Esophagus squamous epithelium (tissue), 5 donors: Measurements from ENCODE around the gene TMCC1. TPM values are rescaled to one million over a fixed set of nuclear protein-coding genes. Genes with fewer than 3 reads are reported as not detected.

ENCODE experiments used
- DNase-seq: peaks from one replicate; lab custom pipeline; 2025; lab: John Stamatoyannopoulos, UW
- H3K27ac ChIP-seq, 4 donors: fragments of 200-600 bp; sonication (generic); one replicate each; pipeline ENCODE4 v1.5.1; 2016 to 2019; ENCODE audit warnings: mild to moderate bottlenecking in 1 of 4
- H3K27me3 ChIP-seq, 4 donors: fragments of 200-600 bp; sonication (generic); 1 replicate in 3 of 4; 2 replicates in 1 of 4; pipeline versions ENCODE4 v1.5.1 to v1.6.0; 2017 to 2021; ENCODE audit warnings: antibody characterized with exemption in 1 of 4
- H3K36me3 ChIP-seq, 3 donors: fragments of 200-600 bp; sonication (generic); one replicate each; pipeline ENCODE4 v1.5.1; 2016 to 2019
- H3K4me1 ChIP-seq, 3 donors: fragments of 200-600 bp; sonication (generic); one replicate each; pipeline ENCODE4 v1.5.1; 2017 to 2019
- H3K4me3 ChIP-seq, 4 donors: fragments of 200-600 bp; sonication (generic); 1 replicate in 3 of 4; 2 replicates in 1 of 4; pipeline ENCODE4 v1.5.1; 2016 to 2019; ENCODE audit warnings: mild to moderate bottlenecking in 2 of 4, moderate library complexity in 1 of 4
- H3K9me3 ChIP-seq, 3 donors: fragments of 200-600 bp; sonication (generic); one replicate each; pipeline ENCODE4 v1.5.1; 2016 to 2019
- POLR2A ChIP-seq, 4 donors: fragments of 450-650 bp; IDR thresholded peaks; one replicate each; pipeline ENCODE4 v1.6.1; 2017; ENCODE audit warnings: antibody characterized with exemption in 4 of 4, mild to moderate bottlenecking in 4 of 4, moderate library complexity in 3 of 4
- WGBS, 2 donors: methylation state at CpG; one replicate each; pipeline ENCODE4 v1.1.5; 2018; 5-methylcytosine and 5-hydroxymethylcytosine counted together
- intact Hi-C: fragments of 100-400 bp; cut with DNase I; formaldehyde crosslinking; loops from one replicate; pipeline ENCODE4 v1.15.0; 2022
- total RNA-seq, 4 donors: library from RNA; depleted of rRNA; stranded (reverse); fragments of >200 nt; gene quantifications; one replicate each; pipeline ENCODE4 v1.1.0, GENCODE V29; 2016
- TF ChIP-seq, protein P1 (sequence below), 6 experiments: fragments of 450-650 bp in 4 of 6; fragments of 200-600 bp in 2 of 6; sonication (generic) in 2 of 6; IDR thresholded peaks; one replicate each; pipeline ENCODE4 v1.5.1; 2016 to 2019; ENCODE audit warnings: antibody characterized with exemption in 6 of 6, mild to moderate bottlenecking in 4 of 6, moderate library complexity in 4 of 6
- donor health status: DM: yes; HTN: yes; CAD: no.

TMCC1 gene
- total RNA-seq, 4 donors from 2014 or later, result 13.1 to 23.5 (median 18.4) TPM

DNA sequence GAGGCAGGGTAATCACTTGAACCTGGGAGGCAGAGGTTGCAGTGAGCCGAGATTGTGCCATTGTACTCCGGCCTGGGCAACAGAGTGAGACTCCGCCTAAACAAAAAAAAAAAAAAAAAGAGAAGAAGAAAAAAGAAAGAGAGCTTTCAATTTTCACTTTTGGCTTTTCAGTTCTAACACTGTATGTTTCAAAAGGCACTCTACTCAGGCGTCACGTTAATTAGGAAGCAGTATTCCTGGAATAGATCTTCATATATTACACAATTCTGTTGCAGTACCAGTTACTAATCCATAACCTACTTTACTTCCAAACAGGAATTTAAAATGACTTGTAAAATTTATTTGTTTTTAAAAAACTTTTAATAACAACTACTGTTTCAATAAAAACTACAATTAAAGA, 155.3 kb downstream of the TMCC1 start:
- Histone ChIP-seq H3K9me3 (no peaks in the 10 kb centered on the region), H3K4me3 (no peak overlapping the region), H3K36me3 (peaks cover 0 to 6% (median 0%) of the 10 kb centered on the region in 3 donors), H3K27me3 (no peaks in the 10 kb centered on the region), H3K27ac (no peak overlapping the region), H3K4me1 (no peaks in the 10 kb centered on the region)
- intact Hi-C loops, result no loop called here
- no peak for DNase-seq
- no peak for TF ChIP-seq POLR2A (IDR thresholded peaks at IDR 0.05)
- TF ChIP-seq, protein P1, sequence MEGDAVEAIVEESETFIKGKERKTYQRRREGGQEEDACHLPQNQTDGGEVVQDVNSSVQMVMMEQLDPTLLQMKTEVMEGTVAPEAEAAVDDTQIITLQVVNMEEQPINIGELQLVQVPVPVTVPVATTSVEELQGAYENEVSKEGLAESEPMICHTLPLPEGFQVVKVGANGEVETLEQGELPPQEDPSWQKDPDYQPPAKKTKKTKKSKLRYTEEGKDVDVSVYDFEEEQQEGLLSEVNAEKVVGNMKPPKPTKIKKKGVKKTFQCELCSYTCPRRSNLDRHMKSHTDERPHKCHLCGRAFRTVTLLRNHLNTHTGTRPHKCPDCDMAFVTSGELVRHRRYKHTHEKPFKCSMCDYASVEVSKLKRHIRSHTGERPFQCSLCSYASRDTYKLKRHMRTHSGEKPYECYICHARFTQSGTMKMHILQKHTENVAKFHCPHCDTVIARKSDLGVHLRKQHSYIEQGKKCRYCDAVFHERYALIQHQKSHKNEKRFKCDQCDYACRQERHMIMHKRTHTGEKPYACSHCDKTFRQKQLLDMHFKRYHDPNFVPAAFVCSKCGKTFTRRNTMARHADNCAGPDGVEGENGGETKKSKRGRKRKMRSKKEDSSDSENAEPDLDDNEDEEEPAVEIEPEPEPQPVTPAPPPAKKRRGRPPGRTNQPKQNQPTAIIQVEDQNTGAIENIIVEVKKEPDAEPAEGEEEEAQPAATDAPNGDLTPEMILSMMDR (IDR thresholded peaks at IDR 0.05), result no peak
- WGBS, 2 donors, result 35 to 68% methylated on average over 5 of the region's 5 CpGs

DNA sequence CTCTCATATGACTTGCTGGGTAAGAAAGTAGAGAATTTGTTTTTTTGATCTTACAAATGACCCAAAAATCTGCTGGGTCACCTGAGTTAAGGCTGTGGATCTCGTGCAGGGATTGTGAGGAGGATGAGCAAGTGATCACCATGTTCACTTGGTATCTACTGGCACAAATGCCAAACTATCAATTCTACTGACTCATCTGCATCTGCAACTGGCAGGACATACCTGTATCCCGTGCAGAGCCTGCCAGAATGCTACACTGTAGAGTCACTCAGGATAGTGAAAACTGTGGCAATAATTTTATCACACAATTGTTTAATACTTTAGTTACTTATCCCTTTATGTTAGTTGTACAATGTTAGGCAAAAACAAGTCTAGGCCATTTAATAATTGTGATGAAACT, 157.4 kb downstream of the TMCC1 start:
- 45 to 60% methylated on average over 2 of the region's 2 CpGs for WGBS, 2 donors
- Histone ChIP-seq H3K4me3 (no peak overlapping the region), H3K9me3 (no peaks in the 10 kb centered on the region), H3K27ac (no peak overlapping the region), H3K27me3 (no peaks in the 10 kb centered on the region), H3K36me3 (peaks cover 0 to 6% (median 0%) of the 10 kb centered on the region in 3 donors), H3K4me1 (peaks cover 0 to 10% (median 0%) of the 10 kb centered on the region in 3 donors)
- intact Hi-C loops, result no loop called here
- DNase-seq, result no peak
- no peak for TF ChIP-seq POLR2A (IDR thresholded peaks at IDR 0.05)

DNA sequence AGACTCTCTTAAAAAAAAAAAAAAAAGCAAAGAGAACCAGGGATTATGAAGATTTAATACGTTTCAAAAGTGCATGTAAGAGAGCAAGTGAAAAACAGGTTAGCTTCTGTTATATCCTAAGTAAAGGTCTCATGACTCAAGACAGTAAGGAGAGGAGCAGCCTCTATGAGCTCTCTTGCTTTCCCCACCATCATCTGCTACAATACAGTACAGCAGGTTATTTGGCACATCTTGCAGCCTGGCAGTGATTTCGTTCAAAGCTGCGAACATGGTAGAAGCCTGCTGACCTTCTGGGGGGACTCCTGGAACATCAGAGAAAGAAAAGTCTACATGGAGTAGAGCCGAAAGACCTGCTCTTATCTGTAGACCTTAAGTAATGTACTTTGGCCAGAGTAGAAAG, 157.9 kb downstream of the TMCC1 start:
- TF ChIP-seq, protein P1 (IDR thresholded peaks at IDR 0.05), result no peak
- no peak for TF ChIP-seq POLR2A (IDR thresholded peaks at IDR 0.05)
- H3K27me3 ChIP-seq, result no peaks in the 10 kb centered on the region
- WGBS, 2 donors, result 61 to 72% methylated on average over 4 of the region's 4 CpGs

DNA sequence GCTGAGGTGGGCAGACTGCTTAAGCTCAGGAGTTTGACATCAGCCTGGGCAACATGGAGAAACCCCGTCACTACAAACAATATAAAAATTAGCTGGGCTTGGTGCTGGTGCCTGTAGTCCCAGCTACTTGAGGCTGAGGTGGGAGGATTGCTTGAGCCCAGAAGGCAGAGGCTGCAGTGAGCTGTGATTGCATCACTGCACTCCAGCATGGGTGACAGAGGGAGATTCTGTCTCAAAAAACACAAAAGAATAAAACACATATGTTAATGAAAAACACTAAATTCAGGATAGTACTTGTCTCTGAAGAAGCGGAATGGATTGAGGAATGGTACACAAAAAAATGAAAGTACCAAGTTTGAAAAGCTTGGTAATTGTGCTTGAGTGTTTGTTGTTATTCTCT, 159.1 kb downstream of the TMCC1 start:
- H3K27me3 ChIP-seq, result no peaks in the 10 kb centered on the region
- no peaks in the 10 kb centered on the region for H3K9me3 ChIP-seq
- H3K4me3 ChIP-seq, result no peak overlapping the region
- no peak for TF ChIP-seq POLR2A (IDR thresholded peaks at IDR 0.05)
- TF ChIP-seq, protein P1 (IDR thresholded peaks at IDR 0.05), result no peak
- intact Hi-C loops, result no loop called here
- peaks cover 0 to 10% (median 0%) of the 10 kb centered on the region in 3 donors for H3K4me1 ChIP-seq
- no peak for DNase-seq
- 89 to 92% methylated on average over 2 of the region's 2 CpGs for WGBS, 2 donors
- no peak overlapping the region for H3K27ac ChIP-seq
- peaks cover 0 to 6% (median 0%) of the 10 kb centered on the region in 3 donors for H3K36me3 ChIP-seq

More for the DNA sequence above, 157.9 kb downstream of the TMCC1 start:
- no peak overlapping the region for H3K4me3 ChIP-seq
- DNase-seq, result no peak
- H3K36me3 ChIP-seq, result peaks cover 0 to 6% (median 0%) of the 10 kb centered on the region in 3 donors
- peaks cover 0 to 10% (median 0%) of the 10 kb centered on the region in 3 donors for H3K4me1 ChIP-seq
- H3K9me3 ChIP-seq, result no peaks in the 10 kb centered on the region
- no peak overlapping the region for H3K27ac ChIP-seq
- intact Hi-C loops, result no loop called here

DNA sequence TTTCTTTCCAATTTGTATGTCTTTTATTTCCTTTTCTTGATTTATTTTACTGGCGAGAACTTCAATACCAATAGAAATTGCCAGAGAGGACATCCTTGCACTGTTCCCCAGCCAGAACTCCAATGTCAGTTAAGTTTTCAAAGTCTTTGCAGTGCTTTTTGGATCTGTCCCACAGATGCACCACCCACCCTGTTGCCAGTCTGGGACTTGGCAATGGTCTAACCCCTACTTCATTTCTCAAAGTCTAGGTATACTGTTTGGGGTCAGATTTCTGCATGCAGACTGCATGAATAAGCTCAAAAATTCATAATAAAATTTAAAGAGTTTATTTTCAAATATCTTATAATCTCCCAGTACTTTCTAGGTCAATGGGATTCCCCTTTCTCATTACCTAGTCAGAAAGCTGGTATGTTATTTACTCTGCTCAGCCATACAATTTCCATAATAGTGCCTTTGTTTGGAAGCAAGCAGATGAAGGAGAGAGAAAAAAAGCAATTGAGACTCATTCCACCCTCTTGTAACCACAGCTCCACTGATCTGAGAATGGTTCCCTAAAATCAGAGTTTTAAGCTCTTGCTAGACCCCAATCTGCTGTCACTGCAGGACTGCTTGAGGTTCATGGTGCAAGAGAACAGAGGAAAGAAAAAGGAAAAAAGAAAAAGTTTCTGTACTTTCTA, 161.2 kb downstream of the TMCC1 start:
- no peak overlapping the region for H3K27ac ChIP-seq
- peaks cover 0 to 21% (median 0%) of the 10 kb centered on the region in 3 donors for H3K4me1 ChIP-seq
- H3K36me3 ChIP-seq, result peaks cover 0 to 5% (median 0%) of the 10 kb centered on the region in 3 donors
- intact Hi-C loops, result no loop called here
- DNase-seq, result no peak
- no peak overlapping the region for H3K4me3 ChIP-seq
- H3K9me3 ChIP-seq, result no peaks in the 10 kb centered on the region
- H3K27me3 ChIP-seq, result no peaks in the 10 kb centered on the region
- TF ChIP-seq, protein P1 (IDR thresholded peaks at IDR 0.05), result no peak
- TF ChIP-seq POLR2A (IDR thresholded peaks at IDR 0.05), result no peak
- 83 to 96% methylated on average over 1 of the region's 1 CpG for WGBS, 2 donors
